Adipocyte (in vitro differentiated cells): ENCODE results near the gene IFRD2.
"Not testable (repeated sequence)": the region's sequence is repeated elsewhere in the genome, so short reads cannot be mapped to it uniquely, and the experiment has no call there.

Experiments used
- DNase-seq: peaks from one replicate; pipeline ENCODE4 v3.0.0-alpha.2; 2015; ENCODE audit warnings: low read depth
- H3K27me3 ChIP-seq: replicated peaks from 2 replicates; pipeline ENCODE4 v1.7.0; 2013; ENCODE audit warnings: mild to moderate bottlenecking, low read length, moderate library complexity; ENCODE audit not compliant: control insufficient read depth, insufficient read depth
- H3K36me3 ChIP-seq: 2 replicates; pipeline ENCODE4 v1.7.0; 2013; ENCODE audit warnings: low read length, mild to moderate bottlenecking, moderate library complexity; ENCODE audit not compliant: control insufficient read depth, insufficient read depth, severe bottlenecking
- H3K4me1 ChIP-seq: 2 replicates; pipeline ENCODE4 v1.7.0; 2013; ENCODE audit warnings: mild to moderate bottlenecking, low read length, moderate library complexity; ENCODE audit not compliant: control insufficient read depth, insufficient read depth
- H3K4me3 ChIP-seq: 2 replicates; pipeline ENCODE4 v1.7.0; 2013; ENCODE audit warnings: mild to moderate bottlenecking, low read length, moderate library complexity
- H3K9ac ChIP-seq: 2 replicates; pipeline ENCODE4 v1.7.0; 2013; ENCODE audit warnings: mild to moderate bottlenecking, low read length, moderate library complexity
- H3K9me3 ChIP-seq: 2 replicates; pipeline ENCODE4 v1.7.0; 2013; ENCODE audit warnings: mild to moderate bottlenecking, low read length, moderate library complexity; ENCODE audit not compliant: control insufficient read depth

IFRD2 gene

DNA sequence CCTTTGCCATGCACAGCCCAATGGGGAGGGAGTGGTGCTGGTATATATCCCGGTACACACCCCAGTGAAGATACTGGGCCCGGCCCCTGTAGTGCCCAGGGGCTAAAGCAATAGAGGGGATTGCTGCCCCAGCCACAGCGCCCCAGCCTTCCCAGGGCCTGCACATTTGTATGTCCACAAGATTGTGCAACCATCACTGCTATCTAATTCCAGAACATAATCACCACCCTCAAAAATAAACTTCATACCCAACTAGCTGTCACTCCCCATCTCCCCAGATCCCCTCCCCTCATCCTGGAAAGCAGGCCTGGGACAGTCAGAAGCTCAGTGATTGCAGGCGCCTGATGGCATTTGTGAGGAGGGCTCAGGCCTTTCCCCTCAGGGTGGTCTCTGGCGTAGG, 42.8 kb downstream of the IFRD2 start:
- H3K36me3 ChIP-seq = peaks cover 25% of the 10 kb centered on the region
- H3K9ac ChIP-seq = peak overlapping the region; percentile 62
- H3K4me1 ChIP-seq = peaks cover 55% of the 10 kb centered on the region
- no peaks in the 10 kb centered on the region for H3K27me3 ChIP-seq
- no peaks in the 10 kb centered on the region for H3K9me3 ChIP-seq
- DNase-seq = no peak
- no peak overlapping the region for H3K4me3 ChIP-seq

DNA sequence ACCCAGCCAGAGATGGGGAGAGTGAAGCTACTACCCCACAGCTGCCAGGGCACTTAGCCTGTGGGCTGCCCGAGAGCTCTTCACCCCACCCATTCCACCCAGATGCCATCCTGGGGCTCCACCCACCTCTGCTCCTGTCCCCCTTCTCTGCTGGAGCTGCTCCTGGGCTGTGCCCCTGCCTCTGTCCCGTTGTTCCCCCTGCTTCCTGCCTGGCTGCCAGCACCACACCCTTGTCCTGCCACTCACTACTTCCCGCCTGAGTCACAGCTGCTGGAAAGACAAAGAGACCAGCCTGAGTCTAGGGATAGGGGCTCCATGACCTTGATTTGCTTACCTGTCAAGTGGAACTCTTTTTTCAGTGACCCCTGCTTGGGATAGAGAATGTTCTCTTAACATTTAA, 43.8 kb downstream of the IFRD2 start:
- Histone ChIP-seq H3K27me3 (no peaks in the 10 kb centered on the region), H3K9me3 (no peaks in the 10 kb centered on the region), H3K36me3 (peaks cover 15% of the 10 kb centered on the region), H3K4me3 (no peak overlapping the region), H3K9ac (peak overlapping the region; percentile 62), H3K4me1 (peaks cover 59% of the 10 kb centered on the region)
- peak; percentile 61 for DNase-seq

DNA sequence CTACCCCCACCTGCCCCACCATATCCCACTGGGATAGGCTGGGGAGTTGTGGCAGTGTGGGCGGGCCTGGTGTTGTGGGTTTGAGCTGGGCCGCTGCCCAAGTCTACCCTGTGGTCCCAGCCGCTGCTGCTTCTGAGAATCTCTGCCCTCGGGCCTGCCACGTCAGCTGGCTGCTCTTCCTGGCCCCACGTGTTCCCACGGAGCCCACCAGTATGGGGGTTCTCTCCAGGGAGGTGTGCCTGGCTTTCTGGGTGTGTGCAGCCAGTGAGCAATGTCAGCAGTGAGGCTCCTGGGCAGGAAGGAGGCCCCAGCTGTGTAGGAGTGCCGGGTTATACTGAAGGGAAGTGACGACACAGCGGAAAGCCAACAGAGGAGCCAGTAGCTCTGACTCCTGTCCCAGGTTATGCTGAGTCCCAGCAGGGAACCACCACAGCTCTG, 45.7 kb downstream of the IFRD2 start:
- H3K9me3 ChIP-seq = no peaks in the 10 kb centered on the region
- no peaks in the 10 kb centered on the region for H3K27me3 ChIP-seq
- DNase-seq = peak; percentile 86
- peak overlapping the region; percentile 33 for H3K4me3 ChIP-seq
- H3K9ac ChIP-seq = peak overlapping the region; percentile 80
- peaks cover 66% of the 10 kb centered on the region for H3K4me1 ChIP-seq
- no peaks in the 10 kb centered on the region for H3K36me3 ChIP-seq

DNA sequence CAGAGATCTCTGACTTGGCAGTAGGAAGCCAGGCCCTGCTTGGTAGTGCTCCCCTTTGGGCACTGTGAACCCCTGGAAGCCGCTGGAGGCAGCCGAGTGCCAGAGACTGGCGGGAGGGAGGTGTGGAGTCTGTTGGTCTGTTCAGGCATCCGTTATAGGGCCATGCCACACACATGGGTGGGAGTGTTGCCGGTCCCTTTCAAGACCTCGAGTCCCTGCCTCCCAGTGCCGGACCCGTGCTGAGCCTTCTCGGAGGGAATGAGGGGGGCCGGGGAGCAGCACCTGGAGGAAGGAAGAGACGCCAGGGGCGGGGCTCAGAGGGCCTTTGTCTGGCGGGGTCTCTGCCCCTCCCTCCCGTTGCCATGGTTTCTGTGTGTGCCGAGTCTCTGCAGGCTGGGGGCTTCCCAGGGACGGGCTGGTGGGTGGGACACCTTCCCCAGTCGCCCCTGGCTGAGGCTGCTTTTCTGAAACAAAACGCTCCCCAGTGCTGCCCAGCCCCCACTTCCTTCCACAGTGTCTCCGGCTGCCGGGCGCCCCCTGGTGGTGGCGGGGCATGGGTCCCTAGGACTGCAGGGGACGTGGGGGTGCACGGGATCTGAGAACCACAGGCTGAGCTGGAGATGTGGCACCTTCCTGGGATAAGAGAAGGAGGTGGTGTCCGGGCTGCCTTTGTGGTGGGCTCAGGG, 46.3 kb downstream of the IFRD2 start:
- H3K4me3 ChIP-seq = peak overlapping the region; percentile 64
- peak; percentile 97 for DNase-seq
- no peaks in the 10 kb centered on the region for H3K9me3 ChIP-seq
- H3K4me1 ChIP-seq = peaks cover 61% of the 10 kb centered on the region
- no peaks in the 10 kb centered on the region for H3K27me3 ChIP-seq
- H3K9ac ChIP-seq = peak overlapping the region; percentile 80
- H3K36me3 ChIP-seq = no peaks in the 10 kb centered on the region

DNA sequence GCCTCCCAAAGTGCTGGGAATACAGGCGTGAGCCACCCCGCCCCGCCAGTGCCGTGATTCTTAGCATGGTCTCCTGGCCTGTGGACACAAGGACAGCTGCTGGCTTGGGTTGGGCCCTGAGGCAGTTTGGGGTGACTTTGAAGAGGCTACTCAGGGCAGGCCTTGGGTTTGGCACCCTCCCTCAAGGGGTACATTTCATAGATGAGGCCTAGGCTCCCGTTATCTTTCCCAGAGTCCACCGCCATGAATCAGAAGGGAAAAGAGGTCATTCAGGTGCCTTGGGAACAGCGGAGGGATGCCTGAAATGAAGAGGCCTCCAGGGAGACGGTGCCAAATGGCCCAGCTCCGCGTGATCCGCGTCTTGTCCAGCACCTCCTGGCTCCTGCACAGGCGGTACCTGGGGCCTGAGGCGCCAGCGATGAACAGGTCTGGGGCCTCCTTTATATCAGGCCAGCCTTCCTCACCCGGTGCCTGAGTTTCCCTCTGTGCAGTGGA, 46.9 kb downstream of the IFRD2 start:
- Histone ChIP-seq H3K4me1 (peaks cover 60% of the 10 kb centered on the region), H3K27me3 (no peaks in the 10 kb centered on the region), H3K4me3 (peak overlapping the region; percentile 64), H3K9ac (peak overlapping the region; percentile 80), H3K36me3 (no peaks in the 10 kb centered on the region), H3K9me3 (no peaks in the 10 kb centered on the region)
- DNase-seq = no peak

DNA sequence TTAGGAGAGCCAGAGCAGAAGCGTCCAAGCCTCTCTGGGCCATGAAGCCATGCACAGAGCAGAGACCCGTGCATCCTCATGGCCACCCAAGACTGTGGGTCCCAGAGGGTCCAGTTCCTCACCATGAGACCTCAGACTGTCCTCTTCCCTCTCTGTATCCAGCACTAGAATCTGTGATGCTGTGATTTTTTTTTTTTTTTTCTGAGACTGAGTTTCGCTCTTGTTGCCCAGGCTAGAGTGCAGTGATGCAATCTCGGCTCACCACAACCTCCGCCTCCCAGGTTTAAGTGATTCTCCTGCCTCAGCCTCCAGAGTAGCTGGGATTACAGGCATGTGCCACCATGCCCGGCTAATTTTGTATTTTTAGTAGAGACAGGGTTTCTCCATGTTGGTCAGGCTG, 47.4 kb downstream of the IFRD2 start:
- H3K36me3 ChIP-seq, DNase-seq, H3K9me3 ChIP-seq, H3K9ac ChIP-seq, H3K27me3 ChIP-seq, H3K4me3 ChIP-seq: not testable (repeated sequence)
- H3K4me1 ChIP-seq = peaks cover 55% of the 10 kb centered on the region

DNA sequence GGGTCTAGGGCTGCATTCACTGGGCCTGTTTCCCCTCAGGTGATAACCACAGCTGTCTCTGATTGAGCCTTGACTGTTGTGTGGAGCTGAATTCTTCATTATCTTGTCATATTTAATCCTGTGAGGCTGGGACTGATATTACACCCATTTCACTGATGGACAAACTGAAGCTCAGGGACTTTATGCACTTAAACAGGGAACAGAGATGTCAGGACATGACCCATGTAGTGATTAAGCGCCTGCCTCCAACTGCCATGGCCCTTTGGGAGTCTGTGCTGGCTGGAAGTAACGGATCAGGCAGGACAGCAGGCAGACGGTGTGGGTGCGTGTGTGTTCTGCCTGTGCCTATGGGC, 48.7 kb downstream of the IFRD2 start:
- Histone ChIP-seq H3K9me3 (no peaks in the 10 kb centered on the region), H3K4me1 (peaks cover 51% of the 10 kb centered on the region), H3K4me3 (no peak overlapping the region), H3K9ac (peak overlapping the region; percentile 53), H3K27me3 (no peaks in the 10 kb centered on the region), H3K36me3 (no peaks in the 10 kb centered on the region)
- no peak for DNase-seq

DNA sequence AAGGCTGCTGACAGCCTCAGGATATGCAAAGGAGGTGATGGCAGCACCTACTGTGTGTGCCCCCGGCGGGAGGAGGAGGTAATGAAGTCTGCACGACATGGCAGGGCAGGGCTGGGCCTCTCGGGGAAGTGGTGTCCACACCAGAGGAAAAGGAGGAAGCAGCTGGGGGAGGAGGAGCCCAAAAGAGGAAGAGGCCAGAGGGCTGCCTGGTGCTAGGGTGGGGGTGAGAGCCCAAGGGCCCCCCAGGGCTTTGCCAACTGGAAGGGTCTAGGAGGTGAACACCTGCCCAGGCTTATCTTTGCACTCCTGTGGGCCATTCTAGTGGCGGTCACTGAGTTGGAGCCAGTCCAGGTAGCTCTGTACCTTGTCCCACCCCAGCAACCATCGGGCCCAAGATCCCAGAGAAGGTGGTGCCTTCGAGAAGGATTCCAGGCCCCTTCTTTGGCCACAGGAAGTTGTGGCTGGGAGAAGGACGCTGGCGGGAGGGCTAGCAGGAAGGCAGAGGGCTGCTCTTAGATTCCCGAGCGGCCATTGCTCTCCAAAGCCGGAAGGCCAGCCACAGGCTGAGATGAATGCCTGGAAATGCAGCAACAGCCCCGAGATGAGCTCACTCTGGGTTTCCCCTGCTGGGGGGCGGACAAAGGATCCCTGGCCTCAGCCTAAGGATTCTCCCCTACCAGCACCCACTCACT, 49.2 kb downstream of the IFRD2 start:
- Histone ChIP-seq H3K9me3 (no peaks in the 10 kb centered on the region), H3K9ac (peak overlapping the region; percentile 53), H3K4me3 (no peak overlapping the region), H3K36me3 (no peaks in the 10 kb centered on the region), H3K4me1 (peaks cover 50% of the 10 kb centered on the region), H3K27me3 (no peaks in the 10 kb centered on the region)
- no peak for DNase-seq

DNA sequence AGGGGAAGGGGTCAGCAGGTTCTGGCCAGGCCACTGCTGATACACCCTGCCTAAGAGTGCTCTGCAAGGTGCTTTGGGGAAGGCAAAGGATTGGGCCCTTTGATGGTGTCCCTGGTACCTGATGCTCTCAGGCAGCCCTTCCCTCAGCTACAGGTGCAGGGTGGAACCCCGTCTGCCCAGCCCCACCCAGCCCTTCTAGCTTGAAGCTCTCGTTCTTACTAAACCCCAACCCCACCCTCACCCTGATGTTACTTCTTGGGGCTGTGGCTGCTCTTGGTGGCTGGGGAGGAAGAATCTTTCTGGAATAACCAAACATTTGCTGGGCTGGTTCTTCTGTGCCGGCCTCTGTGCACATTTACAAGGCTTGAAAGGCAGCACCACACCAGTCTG, 49.9 kb downstream of the IFRD2 start:
- Histone ChIP-seq H3K4me1 (peaks cover 49% of the 10 kb centered on the region), H3K9me3 (no peaks in the 10 kb centered on the region), H3K27me3 (no peaks in the 10 kb centered on the region), H3K36me3 (no peaks in the 10 kb centered on the region), H3K9ac (peak overlapping the region; percentile 53), H3K4me3 (no peak overlapping the region)
- no peak for DNase-seq

DNA sequence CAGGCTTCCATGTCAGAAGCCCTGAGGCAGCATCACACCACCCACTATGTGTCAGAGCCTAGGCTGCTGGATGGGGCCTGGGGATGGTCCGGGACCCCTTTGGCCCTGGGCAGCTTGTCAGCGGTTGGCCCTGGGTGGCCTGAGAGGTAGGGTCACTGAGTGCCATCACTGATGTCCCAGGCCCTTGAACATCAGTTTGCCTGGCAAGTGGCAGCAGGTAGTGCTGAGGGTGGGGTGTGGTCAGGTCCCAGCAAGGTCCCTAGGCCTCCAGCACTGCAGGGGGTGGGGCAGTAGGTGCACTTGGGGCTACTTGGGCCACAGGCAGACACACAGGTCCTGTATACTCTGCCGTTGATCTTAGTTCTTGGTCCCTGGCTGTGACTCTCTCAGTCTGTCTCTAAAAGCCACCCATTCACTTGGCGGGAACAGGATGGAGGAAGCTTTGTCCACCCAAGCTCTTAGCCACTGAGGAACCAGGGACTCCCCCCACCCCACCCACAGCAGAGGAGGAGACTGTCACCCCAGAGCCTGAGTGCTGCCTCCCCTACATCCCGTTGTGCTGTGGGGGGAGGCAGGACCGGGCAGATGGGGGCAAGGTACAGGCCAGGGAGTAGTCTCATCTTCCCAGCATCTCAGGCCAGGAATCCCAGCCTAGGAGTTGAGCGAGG, 50.4 kb downstream of the IFRD2 start:
- H3K36me3 ChIP-seq = no peaks in the 10 kb centered on the region
- no peak for DNase-seq
- H3K4me1 ChIP-seq = peaks cover 48% of the 10 kb centered on the region
- H3K9me3 ChIP-seq = no peaks in the 10 kb centered on the region
- peak overlapping the region; percentile 4 for H3K9ac ChIP-seq
- H3K4me3 ChIP-seq = no peak overlapping the region
- no peaks in the 10 kb centered on the region for H3K27me3 ChIP-seq

DNA sequence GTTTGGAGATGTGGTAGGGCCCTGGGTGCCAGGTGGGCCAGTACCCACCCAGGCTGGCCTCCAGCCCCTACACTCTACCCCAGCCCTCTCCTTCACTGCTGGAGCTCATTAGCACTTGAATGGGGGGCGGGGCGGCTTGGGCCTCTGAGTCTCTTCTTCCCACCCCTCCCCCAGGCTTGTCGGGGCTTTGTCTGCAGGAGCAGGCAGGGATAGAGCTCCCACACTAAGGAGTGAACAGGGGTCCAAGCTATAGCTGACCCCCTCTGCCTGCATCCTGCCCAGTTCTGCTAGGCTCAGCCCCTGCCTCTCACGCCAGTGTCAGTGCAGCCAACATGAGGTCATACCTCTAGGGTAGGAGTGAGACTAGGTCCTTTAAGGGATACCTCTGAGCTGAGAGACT, 51.1 kb downstream of the IFRD2 start:
- no peaks in the 10 kb centered on the region for H3K9me3 ChIP-seq
- H3K4me3 ChIP-seq = no peak overlapping the region
- no peak overlapping the region for H3K9ac ChIP-seq
- H3K27me3 ChIP-seq = no peaks in the 10 kb centered on the region
- no peaks in the 10 kb centered on the region for H3K36me3 ChIP-seq
- no peak for DNase-seq
- H3K4me1 ChIP-seq = peaks cover 42% of the 10 kb centered on the region
